Right atrium auricular region (tissue), 2 donors: ENCODE measurements around the gene RHEB. TPM values are rescaled to one million over a fixed set of nuclear protein-coding genes. Genes with fewer than 3 reads are reported as not detected.

Experiments used
- DNase-seq: peaks from one replicate; pipeline ENCODE4 v3.0.0-alpha.2; 2019; ENCODE audit warnings: low spot score
- H3K27ac ChIP-seq, 2 donors: fragments of 200-600 bp; sonication (generic); 1 replicate in 1 of 2; 2 replicates in 1 of 2; pipeline ENCODE4 v1.5.1; 2016 to 2019
- H3K27me3 ChIP-seq, 2 donors: fragments of 200-600 bp; sonication (generic); one replicate each; pipeline versions ENCODE4 v1.5.1 to v1.6.0; 2017 to 2019
- H3K36me3 ChIP-seq: fragments of 200-600 bp; sonication (generic); one replicate; pipeline ENCODE4 v1.5.1; 2016
- H3K4me1 ChIP-seq, 2 donors: fragments of 200-600 bp; sonication (generic); one replicate each; pipeline versions ENCODE4 v1.5.1 to v1.6.0; 2017 to 2019
- H3K4me3 ChIP-seq, 2 donors: fragments of 200-600 bp; sonication (generic); 1 replicate in 1 of 2; 2 replicates in 1 of 2; pipeline ENCODE4 v1.5.1; 2017 to 2019; ENCODE audit warnings: mild to moderate bottlenecking in 1 of 2, moderate library complexity in 1 of 2
- H3K9me3 ChIP-seq, 2 donors: fragments of 200-600 bp; sonication (generic); one replicate each; pipeline ENCODE4 v1.5.1; 2019
- CTCF ChIP-seq, 2 donors: fragments of 200-600 bp; sonication (generic); IDR thresholded peaks; one replicate each; pipeline ENCODE4 v1.5.1; 2019; ENCODE audit warnings: antibody characterized with exemption in 2 of 2
- microRNA-seq, 2 donors: library from miRNA; unstranded; fragments of <30 nt; microRNA quantifications; one replicate each; pipeline ENCODE4, GENCODE V29; 2016 to 2017; ENCODE audit warnings: borderline number of aligned reads in 2 of 2, borderline replicate concordance in 1 of 2
- total RNA-seq, 2 donors: library from RNA; depleted of rRNA; stranded (reverse); fragments of >200 nt; gene quantifications; one replicate each; pipeline ENCODE4 v1.1.0, GENCODE V29; 2016

Gene RHEB
- total RNA-seq, 2 donors from 2014 or later, result 77.9 to 128 TPM

GRCh38 chr7:151416112-151416940 is 103.4 kb downstream of the RHEB start:
- Histone ChIP-seq H3K4me1 (no peaks in the 10 kb centered on the region), H3K9me3 (peaks cover 0 to 11% of the 10 kb centered on the region in 2 donors), H3K36me3 (no peaks in the 10 kb centered on the region), H3K27me3 (no peaks in the 10 kb centered on the region), H3K4me3 (no peak overlapping the region), H3K27ac (no peak overlapping the region)
- DNase-seq, result no peak
- no peak for TF ChIP-seq CTCF (IDR thresholded peaks at IDR 0.05)

Small RNA genes lying within 50 kb of the gene (microRNA-seq; reads per million reads assigned to microRNA genes)
- 0 reads per million in 2 donors for gene MIR3907

Other genes with a start within 250 kb of the RHEB start
- 10 to 100 TPM; 33.5 to 39.6 TPM for gene NUB1, start 178.1 kb downstream of the RHEB start, total RNA-seq
- gene WDR86, start 109.9 kb downstream of the RHEB start, total RNA-seq, result 1 to 10 TPM in 1 of 2 donors, under 1 TPM in 1; 0.33 to 1.6 TPM
- under 1 TPM in 1 of 2 donors, not detected in 1; 0.90 TPM for gene CRYGN, start 79.8 kb downstream of the RHEB start, total RNA-seq